Progenitor cell of endocrine pancreas (in vitro differentiated cells): ENCODE data around the gene MACROD2. TPM values are rescaled to one million over a fixed set of nuclear protein-coding genes. Genes with fewer than 3 reads are reported as not detected.
A peak's percentile ranks its signal among the peaks of the same experiment; 100 is the strongest.

Source experiments
- DNase-seq: peaks from one replicate; pipeline ENCODE4 v3.0.0; 2021; ENCODE audit warnings: low spot score; ENCODE audit not compliant: unreplicated experiment
- H3K27ac Mint-ChIP-seq: 2 replicates; pipeline ENCODE4 v1.8.0; 2021; ENCODE audit warnings: mild to moderate bottlenecking, moderate library complexity, mixed read lengths
- H3K27me3 Mint-ChIP-seq: 2 replicates; pipeline ENCODE4 v1.8.0; 2021; ENCODE audit warnings: mixed read lengths
- H3K36me3 Mint-ChIP-seq: 2 replicates; pipeline ENCODE4 v1.8.0; 2022; ENCODE audit warnings: mixed read lengths; ENCODE audit not compliant: insufficient read depth
- H3K4me1 Mint-ChIP-seq: 2 replicates; pipeline ENCODE4 v1.8.0; 2021; ENCODE audit warnings: low read depth, mixed read lengths
- H3K4me3 Mint-ChIP-seq: 2 replicates; pipeline ENCODE4 v1.8.0; 2021; ENCODE audit warnings: low read depth, mild to moderate bottlenecking, moderate library complexity, mixed read lengths
- H3K9me3 Mint-ChIP-seq: 2 replicates; pipeline ENCODE4 v1.8.0; 2021; ENCODE audit warnings: low read depth, mixed read lengths
- CTCF ChIP-seq: fragments of 200-600 bp; sonication (generic); IDR thresholded peaks from one replicate; pipeline ENCODE4 v1.5.0; 2021; ENCODE audit warnings: antibody characterized with exemption, mild to moderate bottlenecking; ENCODE audit not compliant: unreplicated experiment
- total RNA-seq: library from RNA; stranded (reverse); gene quantifications from 2 replicates; pipeline ENCODE4 v1.2.1, GENCODE V29; 2021

The MACROD2 gene
- total RNA-seq, 1 donor from 2014 or later = 7.6 TPM

GRCh38 chr20:14957402-14957801 is 962.1 kb downstream of the MACROD2 start:
- no peak for TF ChIP-seq CTCF
- Mint-ChIP-seq H3K9me3 (peaks cover 3% of the 10 kb centered on the region), H3K4me3 (no peak overlapping the region), H3K27me3 (no peaks in the 10 kb centered on the region), H3K4me1 (peaks cover 17% of the 10 kb centered on the region), H3K36me3 (no peaks in the 10 kb centered on the region), H3K27ac (peak overlapping the region; percentile 40)
- DNase-seq = no peak

GRCh38 chr20:14958626-14959025 is 963.3 kb downstream of the MACROD2 start:
- TF ChIP-seq CTCF = no peak
- H3K27ac Mint-ChIP-seq = peak overlapping the region; percentile 33
- H3K36me3 Mint-ChIP-seq = no peaks in the 10 kb centered on the region
- H3K9me3 Mint-ChIP-seq = peaks cover 3% of the 10 kb centered on the region
- no peak overlapping the region for H3K4me3 Mint-ChIP-seq
- DNase-seq = no peak
- peaks cover 19% of the 10 kb centered on the region for H3K4me1 Mint-ChIP-seq
- no peaks in the 10 kb centered on the region for H3K27me3 Mint-ChIP-seq

- Mint-ChIP-seq H3K27me3 (no peaks in the 10 kb centered on the region), H3K27ac (peak overlapping the region; percentile 88), H3K9me3 (peaks cover 5% of the 10 kb centered on the region), H3K4me3 (no peak overlapping the region), H3K4me1 (peaks cover 20% of the 10 kb centered on the region), H3K36me3 (no peaks in the 10 kb centered on the region)
- no peak for DNase-seq
- no peak for TF ChIP-seq CTCF
Measured at GRCh38 chr20:14959506-14960475, 964.5 kb downstream of the MACROD2 start.

- Mint-ChIP-seq H3K4me1 (peaks cover 15% of the 10 kb centered on the region), H3K36me3 (no peaks in the 10 kb centered on the region), H3K4me3 (no peak overlapping the region), H3K9me3 (peaks cover 5% of the 10 kb centered on the region), H3K27ac (no peak overlapping the region), H3K27me3 (no peaks in the 10 kb centered on the region)
- TF ChIP-seq CTCF = no peak
- no peak for DNase-seq
Measured at GRCh38 chr20:14960831-14961230, 965.5 kb downstream of the MACROD2 start.

GRCh38 chr20:14963262-14963663 is 967.9 kb downstream of the MACROD2 start:
- Mint-ChIP-seq H3K27me3 (no peaks in the 10 kb centered on the region), H3K9me3 (peaks cover 5% of the 10 kb centered on the region), H3K36me3 (no peaks in the 10 kb centered on the region), H3K4me3 (no peak overlapping the region), H3K27ac (no peak overlapping the region), H3K4me1 (peaks cover 3% of the 10 kb centered on the region)
- no peak for TF ChIP-seq CTCF
- DNase-seq = no peak
